ENCODE results near the gene ABT1.

ABT1 gene

GRCh38 chr6:26597389-26597766 is 625 bp downstream of the ABT1 start:
- H3K27ac ChIP-seq, result peak overlapping the region; percentile 82

GRCh38 chr6:26597821-26598220 is 1.1 kb downstream of the ABT1 start:
- Histone ChIP-seq H3K4me2 (ENCODE audit: low read length) (peak overlapping the region; percentile 90), H2AFZ (no peak overlapping the region), H3K9me3 (ENCODE audit: control insufficient read depth, low read length) (no peaks in the 10 kb centered on the region), H3K79me2 (no peaks in the 10 kb centered on the region), H3K4me1 (peaks cover 3% of the 10 kb centered on the region), H3K36me3 (ENCODE audit: control insufficient read depth, insufficient read depth, low read length) (no peaks in the 10 kb centered on the region), H3K27me3 (ENCODE audit: control insufficient read depth, insufficient read depth, low read length) (no peaks in the 10 kb centered on the region), H3K27ac (no peak overlapping the region), H3K4me3 (ENCODE audit: low read depth, low read length) (peak overlapping the region; percentile 85), H3K9ac (no peak overlapping the region)
- TF ChIP-seq CTCF (IDR thresholded peaks at IDR 0.05), result no peak

More at GRCh38 chr6:26597389-26597766, 625 bp downstream of the ABT1 start:
- H3K4me1 ChIP-seq, result peaks cover 3% of the 10 kb centered on the region
- H2AFZ ChIP-seq, result peak overlapping the region; percentile 80
- H3K9ac ChIP-seq, result peak overlapping the region; percentile 46
- peak overlapping the region; percentile 85 for H3K4me3 ChIP-seq (ENCODE audit: low read depth, low read length)
- H3K79me2 ChIP-seq, result no peaks in the 10 kb centered on the region
- peak overlapping the region; percentile 90 for H3K4me2 ChIP-seq (ENCODE audit: low read length)
- TF ChIP-seq CTCF (IDR thresholded peaks at IDR 0.05), result no peak
- H3K36me3 ChIP-seq (ENCODE audit: control insufficient read depth, insufficient read depth, low read length), result no peaks in the 10 kb centered on the region
- H3K9me3 ChIP-seq (ENCODE audit: control insufficient read depth, low read length), result no peaks in the 10 kb centered on the region
- H3K27me3 ChIP-seq (ENCODE audit: control insufficient read depth, insufficient read depth, low read length), result no peaks in the 10 kb centered on the region

- H3K27me3 ChIP-seq (ENCODE audit: control insufficient read depth, insufficient read depth, low read length), result no peaks in the 10 kb centered on the region
- H3K27ac ChIP-seq, result no peak overlapping the region
- H3K4me3 ChIP-seq (ENCODE audit: low read depth, low read length), result no peak overlapping the region
- TF ChIP-seq CTCF (IDR thresholded peaks at IDR 0.05), result no peak
- peaks cover 3% of the 10 kb centered on the region for H3K4me1 ChIP-seq
- H3K4me2 ChIP-seq (ENCODE audit: low read length), result peak overlapping the region; percentile 90
- H3K9ac ChIP-seq, result no peak overlapping the region
- no peak overlapping the region for H2AFZ ChIP-seq
- H3K36me3 ChIP-seq (ENCODE audit: control insufficient read depth, insufficient read depth, low read length), result no peaks in the 10 kb centered on the region
- H3K9me3 ChIP-seq (ENCODE audit: control insufficient read depth, low read length), result no peaks in the 10 kb centered on the region
- no peaks in the 10 kb centered on the region for H3K79me2 ChIP-seq
Measured at GRCh38 chr6:26598267-26598666, 1.5 kb downstream of the ABT1 start.

- Histone ChIP-seq H3K9ac (no peak overlapping the region), H2AFZ (no peak overlapping the region), H3K27ac (no peak overlapping the region), H3K4me2 (ENCODE audit: low read length) (no peak overlapping the region), H3K79me2 (no peaks in the 10 kb centered on the region), H3K4me1 (peaks cover 3% of the 10 kb centered on the region), H3K4me3 (ENCODE audit: low read depth, low read length) (no peak overlapping the region), H3K36me3 (ENCODE audit: control insufficient read depth, insufficient read depth, low read length) (no peaks in the 10 kb centered on the region), H3K27me3 (ENCODE audit: control insufficient read depth, insufficient read depth, low read length) (no peaks in the 10 kb centered on the region), H3K9me3 (ENCODE audit: control insufficient read depth, low read length) (no peaks in the 10 kb centered on the region)
- no peak for TF ChIP-seq CTCF (IDR thresholded peaks at IDR 0.05)
Measured at GRCh38 chr6:26599134-26599533, 2.4 kb downstream of the ABT1 start.

GRCh38 chr6:26599591-26599990 is 2.8 kb downstream of the ABT1 start:
- Histone ChIP-seq H3K79me2 (no peaks in the 10 kb centered on the region), H3K4me2 (ENCODE audit: low read length) (no peak overlapping the region), H3K36me3 (ENCODE audit: control insufficient read depth, insufficient read depth, low read length) (no peaks in the 10 kb centered on the region), H3K27ac (no peak overlapping the region), H3K4me3 (ENCODE audit: low read depth, low read length) (no peak overlapping the region), H3K4me1 (peaks cover 3% of the 10 kb centered on the region), H3K27me3 (ENCODE audit: control insufficient read depth, insufficient read depth, low read length) (no peaks in the 10 kb centered on the region), H3K9ac (no peak overlapping the region), H3K9me3 (ENCODE audit: control insufficient read depth, low read length) (no peaks in the 10 kb centered on the region), H2AFZ (no peak overlapping the region)
- TF ChIP-seq CTCF (IDR thresholded peaks at IDR 0.05), result no peak
